Stomach (tissue), 9 donors: Measurements from ENCODE around the gene DTNBP1. TPM values are rescaled to one million over a fixed set of nuclear protein-coding genes. Genes with fewer than 3 reads are reported as not detected.
"Not testable (repeated sequence)": the region's sequence is repeated elsewhere in the genome, so short reads cannot be mapped to it uniquely, and the experiment has no call there.

ENCODE experiments used
- DNase-seq, 2 donors: peaks; one replicate each; pipeline versions ENCODE4 v3.0.0 to v3.0.0-alpha.2; 2013 to 2019
- H3K27ac ChIP-seq, 5 donors: fragments of 200-600 bp in 4 of 5; sonication (generic) in 4 of 5; one replicate each; pipeline ENCODE4 v1.5.1; 2013 to 2019; ENCODE audit warnings: mild to moderate bottlenecking in 1 of 5, moderate library complexity in 1 of 5
- H3K27me3 ChIP-seq, 3 donors: fragments of 200-600 bp; sonication (generic); one replicate each; pipeline ENCODE4 v1.5.1; 2017 to 2019; ENCODE audit warnings: mixed run types in 1 of 3
- H3K36me3 ChIP-seq, 4 donors: fragments of 200-600 bp; sonication (generic); 1 replicate in 3 of 4; 2 replicates in 1 of 4; pipeline ENCODE4 v1.5.1; 2016 to 2019
- H3K4me1 ChIP-seq, 4 donors: fragments of 200-600 bp; sonication (generic); one replicate each; pipeline ENCODE4 v1.5.1; 2016 to 2019
- H3K4me3 ChIP-seq, 4 donors: fragments of 200-600 bp; sonication (generic) in 3 of 4; one replicate each; pipeline ENCODE4 v1.5.1; 2016 to 2019; ENCODE audit warnings: mild to moderate bottlenecking in 1 of 4
- H3K9me3 ChIP-seq, 4 donors: fragments of 200-600 bp; sonication (generic); one replicate each; pipeline ENCODE4 v1.5.1; 2016 to 2019
- CTCF ChIP-seq, 7 experiments: fragments of 450-650 bp in 4 of 7; fragments of 200-600 bp in 3 of 7; sonication (generic) in 3 of 7; IDR thresholded peaks; one replicate each; pipeline ENCODE4 v1.5.1; 2016 to 2019; ENCODE audit warnings: antibody characterized with exemption in 7 of 7, control low read depth in 2 of 7, mild to moderate bottlenecking in 1 of 7
- EP300 ChIP-seq: sonication (generic); formaldehyde crosslinking; IDR thresholded peaks from one replicate; pipeline ENCODE4 v1.6.1; 2017; ENCODE audit warnings: antibody characterized with exemption
- POLR2A ChIP-seq, 4 donors: fragments of 450-650 bp; IDR thresholded peaks; one replicate each; pipeline ENCODE4 v1.6.1; 2016; ENCODE audit warnings: antibody characterized with exemption in 4 of 4, control low read depth in 2 of 4, mild to moderate bottlenecking in 1 of 4, moderate library complexity in 1 of 4
- POLR2AphosphoS5 ChIP-seq, 3 donors: sonication (generic); formaldehyde crosslinking; IDR thresholded peaks; one replicate each; pipeline ENCODE4 v1.6.1; 2016; ENCODE audit warnings: antibody characterized with exemption in 3 of 3
- WGBS, 5 donors: extraction: QIAGEN DNeasy Blood & Tissue Kit in 3 of 5; methylation state at CpG; one replicate each; pipeline versions ENCODE4 v1.1.5 to v1.1.7; 2013 to 2018; 5-methylcytosine and 5-hydroxymethylcytosine counted together
- intact Hi-C: fragments of 100-400 bp; cut with DNase I; formaldehyde crosslinking; loops from one replicate; pipeline ENCODE4 v1.15.1; 2023; ENCODE audit warnings: low total_unique reads
- polyA plus RNA-seq, 3 donors: library from polyadenylated mRNA; stranded (reverse); fragments of 200-250 nt; gene quantifications; one replicate each; pipeline ENCODE4 v1.2.3, GENCODE V29; 2013
- total RNA-seq, 5 donors: library from RNA; depleted of rRNA; stranded (reverse); fragments of >200 nt; gene quantifications; one replicate each; pipeline versions ENCODE4 v1.1.0 to v1.2.3, GENCODE V29; 2014 to 2016
- donor health status: healthy with polysubstance abuse.
- donor health status: Bipolar disorder and iron deficiency.
- donor health status: healthy.

The DTNBP1 gene
- total and polyA plus RNA-seq, 8 donors: 4.1 to 68.7 (median 12.0) TPM

GRCh38 chr6:15658181-15658744 lies 4.6 kb downstream of the DTNBP1 start:
- H3K27ac ChIP-seq: no peak overlapping the region
- H3K4me3 ChIP-seq: no peak overlapping the region
- TF ChIP-seq EP300: no peak
- no peaks in the 10 kb centered on the region for H3K27me3 ChIP-seq
- intact Hi-C loops: no loop called here
- H3K9me3 ChIP-seq: no peaks in the 10 kb centered on the region
- whole genome bisulfite sequencing, 5 donors: 75 to 90% (median 83%) methylated on average over 6 of the region's 6 CpGs
- H3K4me1 ChIP-seq: peaks cover 8 to 36% (median 25%) of the 10 kb centered on the region in 4 donors
- no peak for DNase-seq
- H3K36me3 ChIP-seq: peaks cover 0 to 10% (median 4%) of the 10 kb centered on the region in 4 donors

GRCh38 chr6:15657290-15657689 lies 5.5 kb downstream of the DTNBP1 start:
- Histone ChIP-seq H3K27me3 (no peaks in the 10 kb centered on the region), H3K27ac (no peak overlapping the region), H3K4me1 (peaks cover 8 to 35% (median 23%) of the 10 kb centered on the region in 4 donors), H3K4me3 (no peak overlapping the region), H3K9me3 (no peaks in the 10 kb centered on the region), H3K36me3 (peaks cover 0 to 10% (median 4%) of the 10 kb centered on the region in 4 donors)
- 83 to 98% (median 87%) methylated on average over 2 of the region's 2 CpGs for WGBS, 5 donors
- intact Hi-C loops: no loop called here
- TF ChIP-seq POLR2AphosphoS5 (IDR thresholded peaks at IDR 0.05) (no peak), POLR2A (IDR thresholded peaks at IDR 0.05) (no peak), CTCF (IDR thresholded peaks at IDR 0.05) (no peak), EP300 (no peak)
- DNase-seq: no peak

- peaks cover 0 to 10% (median 4%) of the 10 kb centered on the region in 4 donors for H3K36me3 ChIP-seq
- intact Hi-C loops: no loop called here
- H3K27ac ChIP-seq: no peak overlapping the region
- WGBS, 5 donors: 81 to 90% (median 86%) methylated on average over 3 of the region's 3 CpGs
- H3K9me3 ChIP-seq: no peaks in the 10 kb centered on the region
- H3K4me3 ChIP-seq: no peak overlapping the region
- peaks cover 0 to 25% (median 15%) of the 10 kb centered on the region in 4 donors for H3K4me1 ChIP-seq
- DNase-seq: no peak
- TF ChIP-seq POLR2AphosphoS5 (IDR thresholded peaks at IDR 0.05) (no peak), CTCF (IDR thresholded peaks at IDR 0.05) (no peak), EP300 (no peak), POLR2A (IDR thresholded peaks at IDR 0.05) (no peak)
- no peaks in the 10 kb centered on the region for H3K27me3 ChIP-seq
Measured at GRCh38 chr6:15656145-15656544, 6.7 kb downstream of the DTNBP1 start.

- WGBS, 5 donors: 85 to 92% (median 89%) methylated on average over 4 of the region's 4 CpGs
- peaks cover 0 to 23% (median 7%) of the 10 kb centered on the region in 4 donors for H3K4me1 ChIP-seq
- intact Hi-C loops: no loop called here
- no peak overlapping the region for H3K4me3 ChIP-seq
- no peak for DNase-seq
- TF ChIP-seq POLR2A (IDR thresholded peaks at IDR 0.05) (no peak), EP300 (no peak), CTCF (IDR thresholded peaks at IDR 0.05) (no peak), POLR2AphosphoS5 (IDR thresholded peaks at IDR 0.05) (no peak)
- no peaks in the 10 kb centered on the region for H3K9me3 ChIP-seq
- H3K36me3 ChIP-seq: peaks cover 0 to 13% (median 8%) of the 10 kb centered on the region in 4 donors
- H3K27me3 ChIP-seq: no peaks in the 10 kb centered on the region
- H3K27ac ChIP-seq: no peak overlapping the region
Measured at GRCh38 chr6:15654250-15654649, 8.6 kb downstream of the DTNBP1 start.

- no peaks in the 10 kb centered on the region for H3K27me3 ChIP-seq
- peaks cover 0 to 20% (median 12%) of the 10 kb centered on the region in 4 donors for H3K36me3 ChIP-seq
- intact Hi-C loops: no loop called here
- DNase-seq: no peak
- no peak overlapping the region for H3K27ac ChIP-seq
- TF ChIP-seq CTCF (IDR thresholded peaks at IDR 0.05) (no peak), POLR2A (IDR thresholded peaks at IDR 0.05) (no peak), EP300 (no peak), POLR2AphosphoS5 (IDR thresholded peaks at IDR 0.05) (no peak)
- no peak overlapping the region for H3K4me3 ChIP-seq
- H3K4me1 ChIP-seq: peaks cover 0 to 23% (median 7%) of the 10 kb centered on the region in 4 donors
- H3K9me3 ChIP-seq: no peaks in the 10 kb centered on the region
Measured at GRCh38 chr6:15653581-15653980, 9.2 kb downstream of the DTNBP1 start.

GRCh38 chr6:15650004-15650559 lies 12.7 kb downstream of the DTNBP1 start:
- H3K27ac ChIP-seq, H3K9me3 ChIP-seq, H3K4me3 ChIP-seq, intact Hi-C loops, H3K27me3 ChIP-seq, DNase-seq: not testable (repeated sequence)
- 83 to 100% (median 90%) methylated on average over 7 of the region's 7 CpGs for WGBS, 5 donors
- Histone ChIP-seq H3K36me3 (peaks cover 0 to 32% (median 12%) of the 10 kb centered on the region in 4 donors), H3K4me1 (peaks cover 0 to 12% (median 5%) of the 10 kb centered on the region in 4 donors)
